HepG2 (cell line): ENCODE data around the gene HLF. TPM values are rescaled to one million over a fixed set of nuclear protein-coding genes. Genes with fewer than 3 reads are reported as not detected.
A peak's percentile ranks its signal among the peaks of the same experiment; 100 is the strongest.

ENCODE experiments used
- CREM ChIP-seq, 2 experiments: sonication (generic) in 1 of 2; formaldehyde crosslinking in 1 of 2; IDR thresholded peaks; 2 replicates each; pipeline versions ENCODE4 v1.4.0 to v1.6.1; 2016 to 2020; ENCODE audit warnings: antibody characterized with exemption in 1 of 2, mild to moderate bottlenecking in 1 of 2, missing genetic modification reagents in 1 of 2
- HDAC2 ChIP-seq: sonication (generic); formaldehyde crosslinking; IDR thresholded peaks from 2 replicates; pipeline ENCODE4 v1.4.0; 2020; ENCODE audit warnings: missing genetic modification reagents
- LBX2 ChIP-seq: sonication (generic); formaldehyde crosslinking; IDR thresholded peaks from 2 replicates; pipeline ENCODE4 v1.5.0; 2020; ENCODE audit warnings: missing genetic modification reagents, mild to moderate bottlenecking, borderline replicate concordance
- TEAD2 ChIP-seq: sonication (generic); formaldehyde crosslinking; IDR thresholded peaks from 2 replicates; pipeline ENCODE4 v1.9.0; 2021; ENCODE audit warnings: missing genetic modification reagents
- ZNF367 ChIP-seq: sonication (generic); formaldehyde crosslinking; IDR thresholded peaks from 2 replicates; pipeline ENCODE4 v1.4.0; 2020; ENCODE audit warnings: missing genetic modification reagents, borderline replicate concordance
- ZNF407 ChIP-seq: sonication (generic); formaldehyde crosslinking; IDR thresholded peaks from one replicate; pipeline ENCODE4 v1.5.1; 2020; ENCODE audit warnings: mild to moderate bottlenecking, missing genetic modification reagents; ENCODE audit errors: not compliant biosample characterization
- ZNF597 ChIP-seq: sonication (generic); formaldehyde crosslinking; IDR thresholded peaks from 2 replicates; pipeline ENCODE4 v1.5.0; 2020; ENCODE audit warnings: missing genetic modification reagents
- ZNF609 ChIP-seq: sonication (generic); formaldehyde crosslinking; IDR thresholded peaks from 2 replicates; pipeline ENCODE4 v1.4.0; 2020; ENCODE audit warnings: mild to moderate bottlenecking, missing genetic modification reagents, borderline replicate concordance
- ZNF703 ChIP-seq: sonication (generic); formaldehyde crosslinking; IDR thresholded peaks from 2 replicates; pipeline ENCODE4 v1.5.1; 2020; ENCODE audit warnings: missing genetic modification reagents, mild to moderate bottlenecking, moderate library complexity, borderline replicate concordance
- ZNF775 ChIP-seq: sonication (generic); formaldehyde crosslinking; IDR thresholded peaks from 2 replicates; pipeline ENCODE4 v1.4.0; 2020; ENCODE audit warnings: missing genetic modification reagents, mild to moderate bottlenecking, moderate library complexity, borderline replicate concordance
- polyA plus RNA-seq, 8 experiments: library from polyadenylated mRNA; depleted of rRNA in 3 of 8; stranded (reverse) in 7 of 8; unstranded in 1 of 8; fragments of >200 nt; fragmentation: Illumina TruSeq in 4 of 8; extraction: Trizol in 4 of 8; gene quantifications; 2 replicates each; pipeline versions ENCODE4 v1.2.1 to v1.2.3, GENCODE V29; 2011 to 2016; ENCODE audit warnings: low read depth in 4 of 8, missing spikeins in 1 of 8, mixed read lengths in 1 of 8; ENCODE audit not compliant: insufficient read depth in 1 of 8
- total RNA-seq, 5 experiments: library from RNA; depleted of rRNA; stranded (reverse); fragments of >200 nt; fragmentation: Illumina TruSeq; extraction: Trizol; gene quantifications; 2 replicates each; pipeline ENCODE4 v1.2.3, GENCODE V29; 2016; ENCODE audit warnings: low read depth in 1 of 5

Gene HLF
- total and polyA plus RNA-seq, 2 of the 13 experiments (the other 11 are each of a cell fraction or from before 2014, with no cell fraction given), result 202 to 346 TPM

- no peak for TF ChIP-seq ZNF407 (CRISPR knock-in tag)
- TF ChIP-seq ZNF367 (CRISPR knock-in tag), result no peak
- TF ChIP-seq ZNF703 (CRISPR knock-in tag), result no peak
- no peak for TF ChIP-seq ZNF597 (CRISPR knock-in tag)
- no peak for TF ChIP-seq ZNF775 (CRISPR knock-in tag)
- TF ChIP-seq LBX2 (CRISPR knock-in tag), result no peak
- TF ChIP-seq ZNF609, result no peak
- TF ChIP-seq TEAD2 (CRISPR knock-in tag), result no peak
- no peak for TF ChIP-seq CREM (IDR thresholded peaks at IDR 0.05)
- TF ChIP-seq CREM (CRISPR knock-in tag; IDR thresholded peaks at IDR 0.05), result no peak
- TF ChIP-seq HDAC2 (CRISPR knock-in tag), result peak; percentile 53; the same call in 1 of the 2 replicates
Measured at GRCh38 chr17:55356434-55357328, 91.9 kb downstream of the HLF start (continued).
